HG02678 (cell line): ENCODE results near the gene U2AF2.

ENCODE experiments used
- ATAC-seq: cut with Tn5 transposase; IDR thresholded peaks from one replicate; pipeline ENCODE4 v1.9.1; 2021; ENCODE audit warnings: mild to moderate bottlenecking, moderate library complexity; ENCODE audit not compliant: unreplicated experiment

Gene U2AF2

GRCh38 chr19:55687281-55688201, 32.7 kb downstream of the U2AF2 start:
- ATAC-seq, result no peak

GRCh38 chr19:55688422-55689218, 33.8 kb downstream of the U2AF2 start:
- no peak for ATAC-seq

GRCh38 chr19:55689411-55690108, 34.7 kb downstream of the U2AF2 start:
- ATAC-seq, result no peak

- ATAC-seq, result no peak
Observed at GRCh38 chr19:55690109-55690768, 35.4 kb downstream of the U2AF2 start.

- no peak for ATAC-seq
Observed at GRCh38 chr19:55690769-55691545, 36.1 kb downstream of the U2AF2 start.

GRCh38 chr19:55691561-55692481, 37.0 kb downstream of the U2AF2 start:
- ATAC-seq, result no peak

GRCh38 chr19:55692681-55693081, 37.8 kb downstream of the U2AF2 start:
- ATAC-seq, result no peak

- ATAC-seq, result no peak
Observed at GRCh38 chr19:55693336-55693974, 38.6 kb downstream of the U2AF2 start.

GRCh38 chr19:55694241-55694655, 39.4 kb downstream of the U2AF2 start:
- ATAC-seq, result no peak

GRCh38 chr19:55694656-55695491, 40.0 kb downstream of the U2AF2 start:
- ATAC-seq, result no peak

- no peak for ATAC-seq
Observed at GRCh38 chr19:55695511-55696290, 40.9 kb downstream of the U2AF2 start.

- no peak for ATAC-seq
Observed at GRCh38 chr19:55696301-55697068, 41.6 kb downstream of the U2AF2 start.

GRCh38 chr19:55697069-55697440, 42.2 kb downstream of the U2AF2 start:
- ATAC-seq, result no peak

GRCh38 chr19:55697698-55698097, 42.9 kb downstream of the U2AF2 start:
- ATAC-seq, result no peak

GRCh38 chr19:55698256-55698655, 43.4 kb downstream of the U2AF2 start:
- ATAC-seq, result no peak

GRCh38 chr19:55699221-55699620, 44.4 kb downstream of the U2AF2 start:
- no peak for ATAC-seq
